Panc1 (cell line): ENCODE data around the gene MYO16. TPM values are rescaled to one million over a fixed set of nuclear protein-coding genes. Genes with fewer than 3 reads are reported as not detected.

Experiments used
- ATAC-seq: fragments of 200-7000 bp; cut with Tn5 transposase; 2 replicates; pipeline ENCODE4 v1.9.1; 2020; ENCODE audit warnings: mild to moderate bottlenecking, moderate library complexity
- BruUV-seq: library from RNA; stranded (reverse); fragments of 400-500 nt; replicated peaks from 2 replicates; lab custom pipeline; 2021; lab: Mats Ljungman, UMichigan
- CTCF ChIA-PET: fragments of 300-600 bp; sonication (Branson Sonifier 250); formaldehyde crosslinking; loops from one replicate; lab custom pipeline; 2022; ENCODE audit warnings: antibody characterized with exemption; lab: Charles Lee
- POLR2A ChIA-PET: fragments of 300-600 bp; sonication (Branson Sonifier 250); formaldehyde crosslinking; loops from one replicate; lab custom pipeline; 2022; ENCODE audit warnings: antibody characterized with exemption; lab: Charles Lee
- DNase-seq: peaks from one replicate; pipeline ENCODE4 v3.0.0-alpha.2; 2010; ENCODE audit warnings: low read depth, low spot score
- H3K27ac ChIP-seq: 2 replicates; pipeline ENCODE4 v1.5.1; 2011; ENCODE audit warnings: mild to moderate bottlenecking, low read length, inconsistent platforms
- H3K27me3 ChIP-seq: fragments of 200-500 bp; sonication (Bioruptor generic); 2 replicates; pipeline ENCODE4 v1.6.0; 2014; ENCODE audit warnings: low read length, inconsistent platforms; ENCODE audit not compliant: control insufficient read depth, insufficient read depth
- H3K36me3 ChIP-seq: fragments of 200-500 bp; sonication (Bioruptor generic); 2 replicates; pipeline ENCODE4 v1.5.1; 2014; ENCODE audit warnings: inconsistent platforms, mild to moderate bottlenecking, low read length, moderate library complexity; ENCODE audit not compliant: control insufficient read depth, insufficient read depth
- H3K4me1 ChIP-seq: 2 replicates; pipeline ENCODE4 v1.5.1; 2011; ENCODE audit warnings: inconsistent platforms, mild to moderate bottlenecking, low read length, moderate library complexity; ENCODE audit not compliant: control insufficient read depth, insufficient read depth
- H3K4me3 ChIP-seq, 2 experiments: 2 replicates each; pipeline ENCODE4 v1.5.1; 2011 to 2012; ENCODE audit warnings: low read depth in 2 of 2, low read length in 2 of 2, mild to moderate bottlenecking in 2 of 2, inconsistent platforms in 1 of 2, moderate library complexity in 1 of 2
- H3K9me3 ChIP-seq: fragments of 200-500 bp; sonication (Bioruptor generic); 2 replicates; pipeline ENCODE4 v1.5.1; 2014; ENCODE audit warnings: low read depth, mild to moderate bottlenecking, inconsistent platforms, low read length, moderate library complexity; ENCODE audit not compliant: control insufficient read depth, insufficient read depth
- CTCF ChIP-seq: fragments of 450-650 bp; IDR thresholded peaks from 2 replicates; pipeline ENCODE4 v1.5.1; 2017; ENCODE audit warnings: mild to moderate bottlenecking
- POLR2AphosphoS5 ChIP-seq: IDR thresholded peaks from 2 replicates; pipeline ENCODE4 v1.6.1; 2012; ENCODE audit warnings: mild to moderate bottlenecking, low read depth, low read length, moderate library complexity
- REST ChIP-seq, 2 experiments: IDR thresholded peaks; 2 replicates each; pipeline ENCODE4 v1.6.1; 2011 to 2012; ENCODE audit warnings: low read depth in 2 of 2, control low read depth in 1 of 2, low read length in 1 of 2, mild to moderate bottlenecking in 1 of 2, moderate library complexity in 1 of 2; ENCODE audit not compliant: insufficient read depth in 1 of 2
- SIN3A ChIP-seq: IDR thresholded peaks from 2 replicates; pipeline ENCODE4 v1.6.1; 2012; ENCODE audit warnings: low read depth, mild to moderate bottlenecking, low read length, moderate library complexity, borderline replicate concordance; ENCODE audit not compliant: insufficient read depth
- TCF7L2 ChIP-seq: IDR thresholded peaks from 2 replicates; pipeline ENCODE4 v1.6.1; 2011; ENCODE audit warnings: mild to moderate bottlenecking, low read depth, low read length, inconsistent platforms
- in situ Hi-C: cut with HindIII; loops from 2 replicates; pipeline ENCODE4 v1.10.0; 2016; ENCODE audit warnings: low sequenced_read_pairs, low pct_unique_long_range_greater_than_20kb
- intact Hi-C: fragments of 100-400 bp; cut with micrococcal nuclease; formaldehyde crosslinking; loops from one replicate; pipeline ENCODE4 v1.10.0; 2022; ENCODE audit not compliant: unreplicated experiment
- total RNA-seq: library from RNA; stranded (reverse); gene quantifications from one replicate; pipeline ENCODE4 v1.2.1, GENCODE V29; 2021; ENCODE audit not compliant: unreplicated experiment

The MYO16 gene
- total RNA-seq, 1 experiment from 2014 or later = 0.08 TPM

GRCh38 chr13:108828086-108828815 is 198.8 kb downstream of the MYO16 start:
- no TSS peak for BruUV-seq
- Histone ChIP-seq H3K4me3 (no peak overlapping the region), H3K27me3 (no peaks in the 10 kb centered on the region), H3K9me3 (no peaks in the 10 kb centered on the region), H3K36me3 (no peaks in the 10 kb centered on the region), H3K4me1 (no peaks in the 10 kb centered on the region), H3K27ac (no peak overlapping the region)
- TF ChIP-seq REST (IDR thresholded peaks at IDR 0.05; ENCODE audit: insufficient read depth in 1 of 2, low read depth in 2 of 2, low read length in 1 of 2) = no peak
- ChIA-PET POLR2A (no interaction called here), CTCF (no interaction called here)
- ATAC-seq = no peak
- intact Hi-C loops (no loop called here), in situ Hi-C loops (no loop called here)
- DNase-seq = no peak

- no TSS peak for BruUV-seq
- in situ Hi-C loops = no loop called here
- TF ChIP-seq CTCF (no peak), POLR2AphosphoS5 (no peak), SIN3A (no peak), TCF7L2 (no peak), REST (IDR thresholded peaks at IDR 0.05; ENCODE audit: insufficient read depth in 1 of 2, low read depth in 2 of 2, low read length in 1 of 2) (no peak)
- Histone ChIP-seq H3K9me3 (no peaks in the 10 kb centered on the region), H3K4me3 (no peak overlapping the region), H3K36me3 (no peaks in the 10 kb centered on the region), H3K27me3 (no peaks in the 10 kb centered on the region), H3K4me1 (no peaks in the 10 kb centered on the region), H3K27ac (no peak overlapping the region)
- CTCF ChIA-PET = no interaction called here
- ATAC-seq (no peak), DNase-seq (no peak)
- POLR2A ChIA-PET = no interaction called here
- intact Hi-C loops = no loop called here
Observed at GRCh38 chr13:108830916-108831315, 201.5 kb downstream of the MYO16 start.
